A549 (cell line): ENCODE measurements around the gene DBNDD2. TPM values are rescaled to one million over a fixed set of nuclear protein-coding genes. Genes with fewer than 3 reads are reported as not detected.

ENCODE experiments used
- ATAC-seq, 2 experiments: fragments of 200-7000 bp in 1 of 2; fragments of >200 bp in 1 of 2; cut with Nextera tagmentation in 1 of 2; cut with Tn5 transposase in 1 of 2; 3 replicates each; pipeline versions ENCODE4 v1.8.0 to v1.9.1; 2018 to 2020; ENCODE audit warnings: mild to moderate bottlenecking in 1 of 2, moderate library complexity in 1 of 2
- CTCF ChIA-PET: fragments of 300-600 bp; sonication (Branson Sonifier 250); formaldehyde crosslinking; extraction: SDS; loops from one replicate; lab custom pipeline; 2021; ENCODE audit warnings: antibody characterized with exemption, inconsistent platforms; lab: Yijun Ruan, JAX
- POLR2A ChIA-PET: fragments of 350-600 bp; formaldehyde crosslinking; extraction: SDS; loops from one replicate; lab custom pipeline; 2021; ENCODE audit warnings: antibody characterized with exemption, inconsistent platforms; lab: Yijun Ruan, JAX
- DNase-seq, 2 experiments: peaks; one replicate each; pipeline versions ENCODE4 v3.0.0 to v3.0.0-alpha.2; 2011 to 2016; ENCODE audit warnings: low read depth in 1 of 2, low spot score in 1 of 2
- FAIRE-seq: peaks from 2 replicates; lab custom pipeline; 2011; peaks lifted over from hg19 to GRCh38; lab: Jason Lieb, UNC
- H3K27ac ChIP-seq, 2 experiments: fragments of >200 bp; sonication (Bioruptor Twin); formaldehyde crosslinking; 3 replicates each; pipeline ENCODE4 v1.5.1; 2016 to 2017
- H3K4me1 ChIP-seq: fragments of >200 bp; sonication (Bioruptor Twin); formaldehyde crosslinking; 3 replicates; pipeline ENCODE4 v1.6.1; 2016
- H3K4me2 ChIP-seq: fragments of >200 bp; sonication (Bioruptor Twin); formaldehyde crosslinking; 3 replicates; pipeline ENCODE4 v1.6.1; 2016
- H3K4me3 ChIP-seq: fragments of >200 bp; sonication (Bioruptor Twin); formaldehyde crosslinking; 3 replicates; pipeline ENCODE4 v1.5.1; 2016
- H3K9me3 ChIP-seq: fragments of >200 bp; sonication (Bioruptor Twin); formaldehyde crosslinking; 3 replicates; pipeline ENCODE4 v1.6.1; 2016
- BHLHE40 ChIP-seq: IDR thresholded peaks from 2 replicates; pipeline ENCODE4 v1.6.1; 2012; ENCODE audit warnings: low read depth, low read length, inconsistent platforms
- CBX2 ChIP-seq: fragments of 200-600 bp; sonication (generic); IDR thresholded peaks from 2 replicates; pipeline ENCODE4 v1.6.1; 2016; ENCODE audit warnings: low read depth, mild to moderate bottlenecking, borderline replicate concordance
- CHD2 ChIP-seq: fragments of 150-350 bp; IDR thresholded peaks from 2 replicates; pipeline ENCODE4 v1.6.1; 2014; ENCODE audit warnings: low read length; ENCODE audit not compliant: partially characterized antibody
- CHD4 ChIP-seq: fragments of 200-600 bp; sonication (generic); IDR thresholded peaks from 2 replicates; pipeline ENCODE4 v1.6.1; 2016; ENCODE audit warnings: antibody characterized with exemption, mild to moderate bottlenecking, borderline replicate concordance
- CTCF ChIP-seq: fragments of >200 bp; sonication (Bioruptor Twin); formaldehyde crosslinking; IDR thresholded peaks from 3 replicates; pipeline ENCODE4 v1.5.1; 2016
- E2F6 ChIP-seq: IDR thresholded peaks from 2 replicates; pipeline ENCODE4 v1.6.1; 2012; ENCODE audit warnings: low read depth, borderline replicate concordance
- ELK1 ChIP-seq: fragments of 150-350 bp; IDR thresholded peaks from 2 replicates; pipeline ENCODE4 v1.6.1; 2014; ENCODE audit warnings: low read depth, mild to moderate bottlenecking, low read length
- FOSB ChIP-seq: fragments of 250-450 bp; sonication (Bioruptor Pico); IDR thresholded peaks from 2 replicates; pipeline ENCODE4 v1.5.0; 2020; ENCODE audit warnings: mild to moderate bottlenecking, moderate library complexity
- GATA3 ChIP-seq: IDR thresholded peaks from 2 replicates; pipeline ENCODE4 v1.6.1; 2012; ENCODE audit warnings: borderline replicate concordance
- HES2 ChIP-seq: fragments of >200 bp; sonication (Bioruptor Twin); formaldehyde crosslinking; IDR thresholded peaks from 2 replicates; pipeline ENCODE4 v1.6.1; 2016
- HMGXB4 ChIP-seq: fragments of 250-450 bp; sonication (Bioruptor Pico); IDR thresholded peaks from 2 replicates; pipeline ENCODE4 v1.5.0; 2021; ENCODE audit warnings: mild to moderate bottlenecking, moderate library complexity, borderline replicate concordance
- JUN ChIP-seq, 2 experiments: fragments of >200 bp; sonication (Bioruptor Twin); formaldehyde crosslinking; IDR thresholded peaks; 2 replicates in 1 of 2; 3 replicates in 1 of 2; pipeline ENCODE4 v1.6.1; 2016 to 2017
- KDM5A ChIP-seq: fragments of 200-600 bp; sonication (generic); IDR thresholded peaks from 2 replicates; pipeline ENCODE4 v1.6.1; 2016; ENCODE audit warnings: antibody characterized with exemption, mild to moderate bottlenecking
- MAZ ChIP-seq: fragments of 150-350 bp; IDR thresholded peaks from 2 replicates; pipeline ENCODE4 v1.6.1; 2014; ENCODE audit warnings: antibody characterized with exemption, low read depth, low read length, borderline replicate concordance
- MYC ChIP-seq: IDR thresholded peaks from 2 replicates; pipeline ENCODE4 v1.6.1; 2012; ENCODE audit warnings: mild to moderate bottlenecking, inconsistent platforms, low read length, improper control_type of control experiment, borderline replicate concordance
- NR3C1 ChIP-seq: fragments of >200 bp; sonication (Bioruptor Twin); formaldehyde crosslinking; IDR thresholded peaks from 3 replicates; pipeline ENCODE4 v1.6.1; 2017
- PBX3 ChIP-seq: IDR thresholded peaks from 2 replicates; pipeline ENCODE4 v1.6.1; 2012
- PHF8 ChIP-seq: fragments of 200-600 bp; sonication (generic); IDR thresholded peaks from 2 replicates; pipeline ENCODE4 v1.6.1; 2016; ENCODE audit warnings: low read depth, mild to moderate bottlenecking, antibody characterized with exemption, moderate library complexity, borderline replicate concordance
- POLR2A ChIP-seq: IDR thresholded peaks from 2 replicates; pipeline ENCODE4 v1.6.1; 2012; ENCODE audit warnings: mild to moderate bottlenecking, low read length
- RAD21 ChIP-seq, 2 experiments: fragments of >200 bp in 1 of 2; sonication (Bioruptor Twin) in 1 of 2; formaldehyde crosslinking in 1 of 2; IDR thresholded peaks in 1 of 2; conservative IDR thresholded peaks in 1 of 2; 2 replicates in 1 of 2; 3 replicates in 1 of 2; pipeline ENCODE4 v1.6.1; 2012 to 2018; ENCODE audit warnings: inconsistent platforms in 1 of 2
- SMC3 ChIP-seq: fragments of >200 bp; sonication (Bioruptor Twin); formaldehyde crosslinking; IDR thresholded peaks from 3 replicates; pipeline ENCODE4 v1.6.1; 2018; ENCODE audit warnings: inconsistent platforms
- TP53 ChIP-seq: fragments of 250-450 bp; sonication (Bioruptor Pico); IDR thresholded peaks from 2 replicates; pipeline ENCODE4 v1.5.0; 2021; ENCODE audit warnings: mild to moderate bottlenecking, moderate library complexity
- ZFP36 ChIP-seq: fragments of 450-650 bp; IDR thresholded peaks from 2 replicates; pipeline ENCODE4 v1.6.1; 2014; ENCODE audit warnings: borderline replicate concordance; ENCODE audit not compliant: partially characterized antibody
- ZSCAN20 ChIP-seq: fragments of 250-450 bp; sonication (Bioruptor Pico); IDR thresholded peaks from 2 replicates; pipeline ENCODE4 v1.8.0; 2022; ENCODE audit warnings: mild to moderate bottlenecking, moderate library complexity
- WGBS: methylation state at CpG from one replicate; pipeline ENCODE4 v1.1.6; 2017; ENCODE audit errors: missing lambda C conversion rate; 5-methylcytosine and 5-hydroxymethylcytosine counted together
- polyA plus RNA-seq, 4 experiments: library from polyadenylated mRNA; depleted of rRNA in 3 of 4; stranded (reverse); fragments of >200 nt; fragmentation: RNase III in 1 of 4; extraction: RNeasy Plus Mini Kit Qiagen cat#74134 plus additional on column Dnase treatment in 1 of 4; gene quantifications; 2 replicates in 3 of 4; 3 replicates in 1 of 4; pipeline ENCODE4 v1.2.3, GENCODE V29; 2011 to 2017
- TF ChIP-seq, protein P1 (sequence below): IDR thresholded peaks from 2 replicates; pipeline ENCODE4 v1.6.1; 2012
- TF ChIP-seq, protein P2 (sequence below): fragments of >200 bp; sonication (Bioruptor Twin); formaldehyde crosslinking; IDR thresholded peaks from 3 replicates; pipeline ENCODE4 v1.6.1; 2016

DBNDD2 gene
- polyA plus RNA-seq, 2 of the 4 experiments (the other 2 are of a cell fraction): 6.5 to 20.9 TPM

DNA sequence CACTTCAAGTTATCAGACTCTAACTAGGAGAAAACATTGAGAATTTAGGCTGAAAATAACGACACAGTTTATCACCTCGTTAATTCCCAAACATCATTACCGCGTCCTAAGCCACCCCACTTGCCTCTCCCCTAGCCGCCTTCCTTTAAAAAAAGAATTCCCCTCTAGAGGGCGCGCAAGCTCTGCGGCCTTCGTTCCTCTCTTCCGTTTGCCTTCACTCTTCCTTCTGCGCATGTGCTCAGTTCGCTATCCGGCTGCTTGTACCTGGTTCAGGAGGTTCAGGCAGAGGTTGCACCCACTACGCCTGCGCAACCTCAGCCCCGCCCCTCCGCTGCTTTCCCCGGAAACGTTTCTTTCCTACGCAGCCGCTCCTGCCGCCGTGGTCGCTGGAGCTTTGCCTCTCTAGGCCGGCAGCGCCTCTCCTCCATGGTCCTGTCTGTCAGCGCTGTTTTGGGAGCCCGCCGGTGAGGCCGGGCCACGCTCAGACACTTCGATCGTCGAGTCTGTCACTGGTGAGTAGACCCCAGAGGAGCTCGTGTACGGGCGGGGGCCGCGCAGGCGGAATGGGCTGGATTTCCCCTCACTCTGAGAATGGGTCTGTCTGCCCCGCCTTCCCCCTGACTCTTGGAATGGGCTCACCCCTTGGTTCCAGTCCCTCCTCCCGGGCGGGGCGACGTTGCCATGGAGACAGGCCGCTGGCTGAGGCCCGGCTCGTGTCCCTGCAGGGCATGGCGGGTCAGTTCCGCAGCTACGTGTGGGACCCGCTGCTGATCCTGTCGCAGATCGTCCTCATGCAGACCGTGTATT is 45.1 kb upstream of the DBNDD2 start, which contains the start of gene SYS1:
Gene SYS1 (plus strand): TSS at position 353 of the 807 bp plus-strand sequence. CDS start 376 bp downstream, at position 729.
- FAIRE-seq (no peak), DNase-seq (peak; percentile 95 to 98), ATAC-seq (peak; percentile 94 to 95)
- Histone ChIP-seq H3K9me3 (no peaks in the 10 kb centered on the region), H3K4me1 (peaks cover 27% of the 10 kb centered on the region; the same call in 2 of the 3 replicates), H3K4me2 (peak within 1 kb of the TSS; percentile 84), H3K4me3 (peak within 1 kb of the TSS; percentile 64), H3K27ac (peak within 1 kb of the TSS; percentile 95 to 97)
- ChIA-PET CTCF (interaction anchor here (0.7 to 9.2 kb wide), 39 partner anchors 10 to 600 kb away, joined by 3 to 159 read pairs (median 5); partner anchors contain the start of genes DNTTIP1, SDC4 and WFDC3), POLR2A (interaction anchor here (0.7 to 2.2 kb wide), 18 partner anchors 11 to 1001 kb away, joined by 3 to 35 read pairs (median 6); partner anchors contain the start of genes PIGT, SDC4 and ZSWIM1)
- 0 out of 2 replicates have a peak, but pooled peaks have one; percentile 45 for TF ChIP-seq KDM5A
- TF ChIP-seq PBX3: peak; percentile 63; the same call in 1 of the 2 replicates
- no peak for TF ChIP-seq ZSCAN20
- no peak for TF ChIP-seq HMGXB4 (CRISPR knock-in tag)
- no peak for TF ChIP-seq CBX2
- TF ChIP-seq RAD21 (conservative IDR thresholded peaks at IDR 0.05 in 1 of 2, IDR thresholded peaks at IDR 0.05 in 1 of 2): peak; percentile 85 to 87
- peak; percentile 69 for TF ChIP-seq POLR2A
- TF ChIP-seq, protein P1, sequence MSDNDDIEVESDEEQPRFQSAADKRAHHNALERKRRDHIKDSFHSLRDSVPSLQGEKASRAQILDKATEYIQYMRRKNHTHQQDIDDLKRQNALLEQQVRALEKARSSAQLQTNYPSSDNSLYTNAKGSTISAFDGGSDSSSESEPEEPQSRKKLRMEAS: peak; percentile 81; the same call in 1 of the 2 replicates
- TF ChIP-seq HES2: no peak
- TF ChIP-seq SMC3: peak; percentile 81
- TF ChIP-seq NR3C1: no peak
- TF ChIP-seq E2F6: peak; percentile 53; the same call in 1 of the 2 replicates
- no peak for TF ChIP-seq FOSB (CRISPR knock-in tag)
- no peak for TF ChIP-seq CHD4
- TF ChIP-seq MAZ: peak; percentile 50; the same call in 1 of the 2 replicates
- TF ChIP-seq, protein P2, sequence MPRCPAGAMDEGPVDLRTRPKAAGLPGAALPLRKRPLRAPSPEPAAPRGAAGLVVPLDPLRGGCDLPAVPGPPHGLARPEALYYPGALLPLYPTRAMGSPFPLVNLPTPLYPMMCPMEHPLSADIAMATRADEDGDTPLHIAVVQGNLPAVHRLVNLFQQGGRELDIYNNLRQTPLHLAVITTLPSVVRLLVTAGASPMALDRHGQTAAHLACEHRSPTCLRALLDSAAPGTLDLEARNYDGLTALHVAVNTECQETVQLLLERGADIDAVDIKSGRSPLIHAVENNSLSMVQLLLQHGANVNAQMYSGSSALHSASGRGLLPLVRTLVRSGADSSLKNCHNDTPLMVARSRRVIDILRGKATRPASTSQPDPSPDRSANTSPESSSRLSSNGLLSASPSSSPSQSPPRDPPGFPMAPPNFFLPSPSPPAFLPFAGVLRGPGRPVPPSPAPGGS: peak; percentile 70; the same call in 1 of the 3 replicates
- no peak for TF ChIP-seq ELK1
- peak; percentile 16; the same call in 1 of the 2 replicates for TF ChIP-seq GATA3
- TF ChIP-seq PHF8: peak; percentile 99
- peak; percentile 92 for TF ChIP-seq CTCF
- peak; percentile 44 to 89; a peak in 3 of 5 replicates for TF ChIP-seq JUN (IDR thresholded peaks at IDR 0.05)
- TF ChIP-seq CHD2: no peak
- no peak for TF ChIP-seq BHLHE40
- no peak for TF ChIP-seq ZFP36
- TF ChIP-seq MYC: peak; percentile 51
- no peak for TF ChIP-seq TP53 (CRISPR knock-in tag)
- WGBS: 1% methylated on average over 46 of the region's 55 CpGs
